Trophoblast cell (in vitro differentiated cells and primary cell): Measurements from ENCODE around the gene PAX2.

Experiments used
- DNase-seq, 2 donors: peaks; one replicate each; pipeline ENCODE4 v3.0.0-alpha.2; 2016
- H2AFZ ChIP-seq: 2 replicates; pipeline ENCODE4 v1.6.1; 2013; ENCODE audit warnings: low read length, moderate library complexity, mild to moderate bottlenecking; ENCODE audit not compliant: insufficient read depth, poor library complexity
- H2AK5ac ChIP-seq: 2 replicates; pipeline ENCODE4 v1.6.1; 2013; ENCODE audit warnings: mild to moderate bottlenecking, low read length
- H2BK120ac ChIP-seq: 2 replicates; pipeline ENCODE4 v1.6.1; 2013; ENCODE audit warnings: low read length, mild to moderate bottlenecking, moderate library complexity; ENCODE audit not compliant: insufficient read depth, poor library complexity
- H2BK12ac ChIP-seq: 2 replicates; pipeline ENCODE4 v1.6.1; 2013; ENCODE audit warnings: mild to moderate bottlenecking, low read length, moderate library complexity
- H2BK5ac ChIP-seq: 2 replicates; pipeline ENCODE4 v1.6.1; 2013; ENCODE audit warnings: low read length, low read depth, moderate library complexity, mild to moderate bottlenecking; ENCODE audit not compliant: poor library complexity
- H3K14ac ChIP-seq: 2 replicates; pipeline ENCODE4 v1.6.1; 2013; ENCODE audit warnings: mild to moderate bottlenecking, low read length
- H3K18ac ChIP-seq: 2 replicates; pipeline ENCODE4 v1.6.1; 2013; ENCODE audit warnings: mild to moderate bottlenecking, low read length
- H3K23ac ChIP-seq: 2 replicates; pipeline ENCODE4 v1.6.1; 2013; ENCODE audit warnings: low read length
- H3K27ac ChIP-seq: 2 replicates; pipeline ENCODE4 v1.5.1; 2013; ENCODE audit warnings: low read depth, mild to moderate bottlenecking, inconsistent platforms, low read length, moderate library complexity
- H3K27me3 ChIP-seq: 2 replicates; pipeline ENCODE4 v1.6.1; 2013; ENCODE audit warnings: inconsistent platforms, mild to moderate bottlenecking, low read length, moderate library complexity; ENCODE audit not compliant: insufficient read depth
- H3K36me3 ChIP-seq, 2 experiments: 1 replicate in 1 of 2; 2 replicates in 1 of 2; pipeline ENCODE4 v1.6.1; 2013; ENCODE audit warnings: low read length in 2 of 2, mild to moderate bottlenecking in 2 of 2, moderate library complexity in 1 of 2; ENCODE audit not compliant: insufficient read depth in 2 of 2, control insufficient read depth in 1 of 2
- H3K4ac ChIP-seq: 2 replicates; pipeline ENCODE4 v1.6.1; 2013; ENCODE audit warnings: low read depth, mild to moderate bottlenecking, low read length, moderate library complexity
- H3K4me1 ChIP-seq, 2 experiments: 1 replicate in 1 of 2; 2 replicates in 1 of 2; pipeline ENCODE4 v1.6.1; 2013; ENCODE audit warnings: low read length in 2 of 2, mild to moderate bottlenecking in 2 of 2, moderate library complexity in 1 of 2; ENCODE audit not compliant: insufficient read depth in 2 of 2, control insufficient read depth in 1 of 2
- H3K4me2 ChIP-seq: 2 replicates; pipeline ENCODE4 v1.6.1; 2013; ENCODE audit warnings: inconsistent platforms, mild to moderate bottlenecking, low read length, moderate library complexity
- H3K4me3 ChIP-seq: 2 replicates; pipeline ENCODE4 v1.5.1; 2013; ENCODE audit warnings: mild to moderate bottlenecking, low read depth, low read length, inconsistent platforms
- H3K79me1 ChIP-seq: one replicate; pipeline ENCODE4 v1.6.1; 2013; ENCODE audit warnings: low read length
- H3K79me2 ChIP-seq: 2 replicates; pipeline ENCODE4 v1.6.1; 2013; ENCODE audit warnings: low read length, mild to moderate bottlenecking; ENCODE audit not compliant: control insufficient read depth, insufficient read depth, poor library complexity
- H3K9ac ChIP-seq: 2 replicates; pipeline ENCODE4 v1.6.1; 2013; ENCODE audit warnings: mild to moderate bottlenecking, low read length
- H3K9me3 ChIP-seq: 2 replicates; pipeline ENCODE4 v1.6.1; 2013; ENCODE audit warnings: low read depth, mild to moderate bottlenecking, control low read depth, inconsistent platforms, low read length; ENCODE audit not compliant: insufficient read depth
- H4K12ac ChIP-seq: 2 replicates; pipeline ENCODE4 v1.6.1; 2013; ENCODE audit warnings: low read depth, mild to moderate bottlenecking, low read length, moderate library complexity
- H4K8ac ChIP-seq: 2 replicates; pipeline ENCODE4 v1.6.1; 2013; ENCODE audit warnings: low read depth, mild to moderate bottlenecking, low read length, moderate library complexity
- H4K91ac ChIP-seq: one replicate; pipeline ENCODE4 v1.6.1; 2013; ENCODE audit warnings: low read depth, mild to moderate bottlenecking, low read length, moderate library complexity
- WGBS: extraction: QIAGEN DNeasy Blood & Tissue Kit; methylation state at CpG from one replicate; pipeline ENCODE4 v1.1.7; 2013; ENCODE audit warnings: missing lambda C conversion rate; ENCODE audit not compliant: insufficient read length, insufficient coverage; ENCODE audit errors: extremely low coverage; 5-methylcytosine and 5-hydroxymethylcytosine counted together

Gene PAX2

GRCh38 chr10:100740476-100741377 lies 4.7 kb upstream of the PAX2 start:
- Histone ChIP-seq H3K9me3 (peaks cover 10% of the 10 kb centered on the region), H2BK12ac (no peak overlapping the region), H3K18ac (no peak overlapping the region), H3K4me2 (no peak overlapping the region), H2BK120ac (no peak overlapping the region), H2BK5ac (no peak overlapping the region), H4K91ac (no peak overlapping the region), H3K14ac (no peak overlapping the region), H3K23ac (no peak overlapping the region), H4K8ac (no peak overlapping the region), H3K27me3 (peaks cover 96% of the 10 kb centered on the region), H3K4ac (no peak overlapping the region), H3K36me3 (no peaks in the 10 kb centered on the region), H3K79me1 (no peaks in the 10 kb centered on the region), H3K27ac (no peak overlapping the region), H2AK5ac (no peak overlapping the region), H3K4me3 (no peak overlapping the region), H2AFZ (no peak overlapping the region), H3K9ac (no peak overlapping the region), H3K4me1 (peaks cover 0 to 2% of the 10 kb centered on the region in 2 experiments), H4K12ac (no peak overlapping the region), H3K79me2 (no peaks in the 10 kb centered on the region)
- no peak for DNase-seq
- no CpG with 5 or more reads among the region's 16 CpGs for WGBS

DNA sequence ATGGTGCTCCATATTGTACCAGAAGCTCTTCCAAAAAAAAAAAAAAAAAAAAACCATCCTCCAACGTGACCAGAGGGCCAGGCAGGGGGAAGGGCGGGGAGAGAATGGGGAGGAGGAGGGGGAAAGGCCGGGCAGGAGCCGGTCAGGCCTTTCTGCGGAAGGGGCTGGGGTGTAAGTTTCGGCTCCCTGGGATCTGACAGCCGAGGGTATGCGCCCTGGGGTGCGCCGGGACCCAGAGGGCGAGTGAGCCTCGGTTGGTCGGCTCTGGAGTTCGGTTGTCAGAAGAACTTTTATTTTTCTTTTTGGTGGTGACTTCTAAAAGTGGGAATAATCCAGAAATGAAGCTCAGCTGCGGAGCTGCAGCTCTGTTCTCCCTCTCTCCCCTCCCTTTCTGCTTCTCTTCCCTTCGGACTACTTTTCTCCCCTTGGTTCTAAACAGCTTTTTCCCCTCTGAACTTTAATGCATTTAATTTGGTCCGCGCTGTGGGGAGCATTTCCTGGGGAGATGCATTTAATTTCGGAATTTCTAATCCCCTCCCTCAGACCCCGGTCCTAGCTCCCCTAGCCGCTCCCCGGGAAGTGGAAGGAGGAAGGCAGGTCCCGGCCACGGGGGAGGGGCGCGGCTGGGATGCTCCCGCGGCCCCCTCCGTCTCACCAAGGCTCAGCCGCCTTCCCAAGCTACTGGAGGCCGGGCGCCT lies 3.9 kb upstream of the PAX2 start:
- H2AK5ac ChIP-seq: no peak overlapping the region
- DNase-seq: no peak
- H3K14ac ChIP-seq: no peak overlapping the region
- no peak overlapping the region for H2BK120ac ChIP-seq
- H3K9me3 ChIP-seq: peaks cover 10% of the 10 kb centered on the region
- no peak overlapping the region for H3K4ac ChIP-seq
- H3K4me2 ChIP-seq: no peak overlapping the region
- no peak overlapping the region for H2BK5ac ChIP-seq
- no peak overlapping the region for H4K12ac ChIP-seq
- H3K4me1 ChIP-seq: peaks cover 0 to 2% of the 10 kb centered on the region in 2 experiments
- H3K79me1 ChIP-seq: no peaks in the 10 kb centered on the region
- H3K9ac ChIP-seq: no peak overlapping the region
- no CpG with 5 or more reads among the region's 32 CpGs for WGBS
- peaks cover 96% of the 10 kb centered on the region for H3K27me3 ChIP-seq
- no peaks in the 10 kb centered on the region for H3K36me3 ChIP-seq
- H3K27ac ChIP-seq: no peak overlapping the region
- H3K4me3 ChIP-seq: no peak overlapping the region
- H2BK12ac ChIP-seq: no peak overlapping the region
- H3K18ac ChIP-seq: no peak overlapping the region
- no peak overlapping the region for H4K91ac ChIP-seq
- no peak overlapping the region for H3K23ac ChIP-seq
- H3K79me2 ChIP-seq: no peaks in the 10 kb centered on the region
- no peak overlapping the region for H2AFZ ChIP-seq
- H4K8ac ChIP-seq: no peak overlapping the region

GRCh38 chr10:100742076-100742771 lies 3.2 kb upstream of the PAX2 start:
- H2AK5ac ChIP-seq: no peak overlapping the region
- no peak overlapping the region for H4K12ac ChIP-seq
- no peaks in the 10 kb centered on the region for H3K79me2 ChIP-seq
- no peak overlapping the region for H3K4ac ChIP-seq
- H3K27ac ChIP-seq: no peak overlapping the region
- H2AFZ ChIP-seq: no peak overlapping the region
- no CpG with 5 or more reads among the region's 37 CpGs for WGBS
- H3K36me3 ChIP-seq: no peaks in the 10 kb centered on the region
- no peaks in the 10 kb centered on the region for H3K79me1 ChIP-seq
- peaks cover 10% of the 10 kb centered on the region for H3K9me3 ChIP-seq
- no peak overlapping the region for H2BK120ac ChIP-seq
- H4K91ac ChIP-seq: no peak overlapping the region
- no peak overlapping the region for H2BK12ac ChIP-seq
- no peak overlapping the region for H3K9ac ChIP-seq
- no peak overlapping the region for H3K4me3 ChIP-seq
- no peak overlapping the region for H3K4me2 ChIP-seq
- peaks cover 95% of the 10 kb centered on the region for H3K27me3 ChIP-seq
- peaks cover 0 to 2% of the 10 kb centered on the region in 2 experiments for H3K4me1 ChIP-seq
- H3K18ac ChIP-seq: no peak overlapping the region
- H3K14ac ChIP-seq: no peak overlapping the region
- H4K8ac ChIP-seq: no peak overlapping the region
- no peak overlapping the region for H2BK5ac ChIP-seq
- no peak for DNase-seq
- H3K23ac ChIP-seq: no peak overlapping the region

DNA sequence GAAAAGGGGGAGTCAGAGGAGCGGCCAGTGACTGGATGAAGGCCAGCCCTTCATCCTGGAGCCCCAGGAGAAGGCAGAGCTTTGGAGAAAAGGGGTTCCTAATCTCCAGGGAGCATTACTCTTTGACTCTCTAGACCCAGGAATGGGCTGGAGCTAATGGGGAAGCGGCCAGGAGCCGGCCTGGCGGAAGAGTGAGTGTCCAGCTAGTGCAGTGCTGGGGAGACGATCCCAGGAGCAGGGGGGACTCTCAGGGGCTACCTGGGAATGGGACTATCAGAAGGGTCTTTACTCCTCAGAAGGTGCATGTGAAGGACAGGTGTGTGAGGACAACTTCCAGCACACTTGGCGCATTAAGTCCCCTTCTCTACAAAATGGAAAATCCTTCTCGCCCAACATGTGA lies 2.4 kb upstream of the PAX2 start:
- no peak overlapping the region for H4K91ac ChIP-seq
- H4K8ac ChIP-seq: no peak overlapping the region
- H3K27me3 ChIP-seq: peaks cover 93% of the 10 kb centered on the region
- peaks cover 0 to 2% of the 10 kb centered on the region in 2 experiments for H3K4me1 ChIP-seq
- H3K36me3 ChIP-seq: no peaks in the 10 kb centered on the region
- no peak overlapping the region for H2AK5ac ChIP-seq
- no CpG with 5 or more reads among the region's 7 CpGs for WGBS
- H2BK5ac ChIP-seq: no peak overlapping the region
- no peak overlapping the region for H3K18ac ChIP-seq
- H3K27ac ChIP-seq: no peak overlapping the region
- no peaks in the 10 kb centered on the region for H3K79me2 ChIP-seq
- H3K4ac ChIP-seq: no peak overlapping the region
- DNase-seq: no peak
- H4K12ac ChIP-seq: no peak overlapping the region
- H3K9me3 ChIP-seq: peaks cover 5% of the 10 kb centered on the region
- no peaks in the 10 kb centered on the region for H3K79me1 ChIP-seq
- no peak overlapping the region for H3K23ac ChIP-seq
- H3K4me2 ChIP-seq: no peak overlapping the region
- no peak overlapping the region for H3K14ac ChIP-seq
- H2BK12ac ChIP-seq: no peak overlapping the region
- H3K9ac ChIP-seq: no peak overlapping the region
- H3K4me3 ChIP-seq: no peak overlapping the region
- H2BK120ac ChIP-seq: no peak overlapping the region
- no peak overlapping the region for H2AFZ ChIP-seq
